ENCODE data around the gene APOD.

The APOD gene

DNA sequence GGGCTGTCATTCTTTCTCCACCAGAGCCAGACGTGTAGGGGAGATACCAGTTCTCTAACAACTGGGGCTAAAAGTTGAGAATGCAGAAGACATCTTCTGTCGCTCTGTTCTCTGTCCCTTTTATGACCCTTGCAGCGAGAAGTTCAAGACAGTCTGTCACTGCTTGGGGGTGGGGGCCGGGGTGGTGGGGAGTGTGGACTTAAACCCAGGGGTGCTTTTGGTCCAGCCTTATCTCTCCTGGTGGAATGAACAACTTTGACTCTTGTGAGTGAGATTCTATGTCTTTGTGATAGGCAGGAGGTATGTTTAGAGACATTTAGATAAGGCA, 767 bp upstream of the APOD start:
- no peak for DNase-seq

GRCh38 chr3:195582947-195583346, 793 bp downstream of the APOD start:
- DNase-seq, result no peak

GRCh38 chr3:195580744-195581443, 2.8 kb downstream of the APOD start:
- DNase-seq, result no peak

DNA sequence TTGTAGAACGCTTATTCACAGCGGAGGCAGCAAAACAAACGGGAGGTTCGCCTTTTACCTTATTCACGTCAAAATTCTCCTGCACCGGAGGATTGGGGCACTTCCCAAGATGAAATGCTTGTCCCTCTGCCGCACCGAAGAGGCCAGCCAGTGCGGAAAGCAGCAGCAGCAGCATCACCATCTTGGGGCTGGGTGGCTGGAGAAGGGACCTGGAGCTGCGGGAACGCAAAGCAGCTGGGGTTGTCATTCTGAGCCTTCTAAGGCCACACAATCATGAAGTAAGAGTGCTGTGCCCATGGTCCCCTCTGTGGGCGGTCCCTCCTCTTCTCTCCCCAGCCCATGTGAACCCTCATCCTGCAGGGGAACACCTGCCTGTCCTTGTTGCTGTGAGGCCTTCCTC, 4.5 kb downstream of the APOD start:
- DNase-seq, result no peak

- DNase-seq, result no peak
Observed at GRCh38 chr3:195578565-195578964, 5.2 kb downstream of the APOD start.

DNA sequence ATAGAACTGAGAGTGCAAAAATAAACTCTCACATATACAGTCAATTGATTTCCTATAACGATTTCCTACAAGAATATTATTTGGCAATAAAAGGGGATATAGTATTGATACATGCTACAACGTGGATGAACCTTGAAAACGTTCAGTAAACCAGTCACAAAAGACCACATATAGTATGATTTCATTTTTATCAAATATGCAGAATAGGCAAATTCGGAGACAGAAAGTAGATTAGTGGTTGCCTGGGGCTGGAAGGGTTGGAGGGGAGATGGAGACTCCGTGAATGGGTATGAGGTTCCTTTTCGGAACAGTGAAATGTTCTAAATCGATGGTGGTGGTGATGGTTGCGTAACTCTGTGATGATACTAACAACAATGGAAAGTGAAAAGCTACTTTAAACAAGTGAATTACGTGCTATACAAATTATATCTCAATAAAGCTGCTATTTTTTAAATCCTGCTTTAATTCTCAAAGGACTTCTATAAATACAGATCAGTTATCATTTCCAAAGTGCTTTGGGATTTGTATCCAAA, 6.0 kb downstream of the APOD start:
- no peak for DNase-seq

DNA sequence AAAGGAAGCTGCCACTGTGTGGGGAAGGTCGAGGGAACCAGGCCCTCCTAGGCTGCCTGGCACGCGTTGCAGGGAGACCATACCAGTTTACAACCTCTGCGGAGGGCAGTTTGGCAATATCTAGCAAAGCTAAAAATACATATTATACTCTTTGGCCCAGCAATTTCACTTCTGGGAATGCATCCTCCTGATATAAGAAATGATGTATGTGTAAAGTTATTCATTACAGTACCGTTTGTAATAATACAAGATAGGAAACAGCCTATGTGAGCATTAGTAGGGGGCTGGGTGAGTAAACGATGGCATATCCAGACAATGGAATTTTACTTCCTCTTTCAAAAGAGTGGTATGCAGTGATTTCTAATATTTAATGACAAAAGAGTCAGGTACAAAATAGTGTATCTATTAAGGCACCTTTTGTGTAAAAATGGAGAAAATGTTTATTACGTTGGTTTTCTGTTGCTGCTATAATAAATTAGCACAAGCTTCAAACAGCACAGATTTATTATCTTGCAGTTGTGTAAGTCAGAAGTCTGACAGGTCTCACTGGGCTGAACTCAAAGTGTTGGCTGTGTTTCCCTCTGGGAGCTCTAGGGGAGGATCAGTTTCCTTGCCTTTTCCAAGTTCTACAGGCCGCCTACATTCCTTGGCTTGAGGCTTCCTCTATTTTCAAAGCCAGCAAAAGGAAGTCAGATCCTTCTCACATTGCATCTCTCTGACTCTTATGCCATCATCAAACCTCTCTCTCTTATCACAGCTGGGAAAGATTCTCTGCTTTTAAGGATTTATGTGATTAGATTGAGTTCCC, 9.0 kb downstream of the APOD start:
- no peak for DNase-seq

DNA sequence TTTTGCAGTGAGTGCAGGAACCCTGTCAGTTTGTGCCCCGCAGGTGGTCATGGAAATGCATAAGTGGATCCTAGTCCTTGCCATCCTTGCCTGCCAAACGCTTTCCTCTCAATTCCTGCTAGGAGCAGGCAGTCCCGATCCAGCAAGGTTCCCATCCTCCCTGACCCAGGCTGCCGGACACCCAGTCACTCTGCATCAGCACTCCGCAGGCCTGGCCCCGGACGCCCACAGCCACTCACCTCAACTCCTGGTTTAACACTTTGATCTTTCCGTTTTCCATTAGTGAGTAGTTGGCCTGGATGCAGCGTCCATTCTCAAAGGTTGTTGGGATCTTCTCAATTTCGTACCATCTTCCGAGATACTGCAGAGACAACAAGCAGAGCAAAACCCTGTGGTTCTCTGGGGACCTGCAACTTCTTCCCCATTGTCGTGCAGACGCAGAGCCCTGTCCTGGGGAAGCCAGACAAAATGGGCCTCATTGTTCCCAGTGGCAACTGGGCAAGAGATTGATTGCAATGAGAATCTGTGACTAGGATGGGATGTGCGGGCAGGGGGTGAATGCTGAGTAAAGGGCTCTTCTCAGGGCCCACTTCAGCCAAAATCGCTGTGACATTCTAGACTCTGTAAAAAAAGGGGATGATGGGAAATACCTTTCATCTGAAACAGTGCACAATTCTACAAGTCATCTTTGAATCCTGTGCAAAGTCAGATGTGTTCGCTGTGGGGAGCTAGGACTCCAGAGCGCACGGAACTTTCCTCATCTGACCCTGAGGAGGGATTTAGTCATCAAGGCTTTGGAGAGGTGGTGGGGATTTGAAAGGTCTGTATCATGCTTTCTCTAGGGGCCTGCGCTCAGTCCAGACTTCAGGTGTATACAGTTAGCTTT, 9.9 kb downstream of the APOD start:
- no peak for DNase-seq

DNA sequence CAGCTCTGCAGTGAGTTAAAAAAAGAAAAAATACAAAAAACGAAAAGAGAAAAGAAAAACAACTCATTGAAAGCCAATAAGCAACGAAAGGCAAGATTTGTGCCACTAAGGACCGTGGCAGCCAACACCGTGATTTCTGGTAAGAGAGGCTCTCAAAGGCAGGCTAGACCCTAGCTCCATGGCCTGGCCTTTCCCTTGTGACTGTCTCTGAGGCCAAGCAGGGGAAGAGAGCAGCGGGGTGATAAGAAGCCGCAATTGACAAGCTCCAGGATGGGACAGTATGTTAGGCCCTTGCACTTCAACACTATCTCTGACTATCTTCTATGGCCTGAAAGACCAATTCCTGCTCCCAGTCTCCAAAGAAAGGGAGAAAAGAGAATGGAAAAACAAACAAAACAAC, 12.4 kb downstream of the APOD start:
- DNase-seq, result no peak

DNA sequence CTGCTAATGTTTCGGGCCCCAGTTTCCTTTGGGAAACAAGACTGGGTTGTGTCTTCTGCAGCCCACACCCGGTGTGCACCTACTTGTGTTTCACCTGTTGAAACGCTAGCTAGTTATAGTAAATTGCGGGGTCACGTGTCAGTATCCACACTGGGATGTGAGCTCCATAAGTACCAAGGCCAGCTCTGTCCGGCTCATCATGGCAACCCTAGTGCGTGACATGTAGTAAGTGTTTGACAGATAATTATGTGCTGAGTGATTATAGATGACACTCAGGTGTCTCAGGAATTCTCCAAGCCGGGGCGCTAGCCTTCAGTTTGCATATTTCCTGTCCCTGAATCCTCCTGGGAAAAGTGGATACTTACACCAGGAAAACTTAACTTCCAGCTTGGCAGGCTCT, 12.8 kb downstream of the APOD start:
- no peak for DNase-seq

DNA sequence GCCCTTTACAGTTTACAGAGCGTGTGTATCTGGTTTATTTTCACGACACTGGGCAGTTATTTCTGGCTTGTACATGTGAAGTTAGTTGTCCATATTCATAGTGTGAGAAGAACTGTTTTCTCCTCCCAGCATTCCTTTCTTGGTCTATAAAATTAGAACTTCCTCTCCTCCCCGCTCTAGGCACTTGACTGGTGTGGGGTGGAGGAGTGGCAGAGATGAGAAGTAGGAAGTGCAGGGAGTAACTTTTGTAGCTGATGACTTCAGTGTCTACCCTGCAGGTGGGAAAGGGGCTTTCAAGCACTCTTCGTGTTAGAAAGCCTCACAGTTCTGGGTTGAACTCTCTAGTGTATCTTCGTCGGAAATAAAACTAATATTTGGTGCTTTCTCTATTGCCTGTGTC, 13.4 kb downstream of the APOD start:
- no peak for DNase-seq

GRCh38 chr3:195568630-195569029, 15.1 kb downstream of the APOD start:
- no peak for DNase-seq

GRCh38 chr3:195566797-195567196, 16.9 kb downstream of the APOD start:
- DNase-seq, result no peak

- no peak for DNase-seq
Observed at GRCh38 chr3:195565716-195566115, 18.0 kb downstream of the APOD start.

- no peak for DNase-seq
Observed at GRCh38 chr3:195563317-195563716, 20.4 kb downstream of the APOD start.

- no peak for DNase-seq
Observed at GRCh38 chr3:195559723-195560409, 23.9 kb downstream of the APOD start.

DNA sequence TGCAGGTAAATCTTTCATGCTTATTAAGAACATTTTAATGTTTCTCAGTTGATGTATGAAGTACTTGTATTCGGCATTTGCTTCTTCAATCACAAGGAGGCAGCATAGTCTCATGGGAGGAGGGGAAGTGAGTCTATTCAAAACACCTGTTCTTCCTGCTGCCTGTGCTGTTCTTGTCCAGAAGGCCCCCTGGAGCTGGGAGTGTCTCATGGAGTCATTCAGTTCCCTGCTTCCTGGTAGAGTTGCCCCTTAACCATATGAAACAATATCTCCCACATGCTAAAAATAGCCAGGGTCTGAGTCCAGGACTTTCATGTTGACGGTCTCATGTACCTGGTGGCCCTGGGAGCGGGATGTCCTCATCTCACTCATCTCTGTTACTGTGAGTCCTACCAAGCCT, 25.1 kb downstream of the APOD start:
- no peak for DNase-seq

DNA sequence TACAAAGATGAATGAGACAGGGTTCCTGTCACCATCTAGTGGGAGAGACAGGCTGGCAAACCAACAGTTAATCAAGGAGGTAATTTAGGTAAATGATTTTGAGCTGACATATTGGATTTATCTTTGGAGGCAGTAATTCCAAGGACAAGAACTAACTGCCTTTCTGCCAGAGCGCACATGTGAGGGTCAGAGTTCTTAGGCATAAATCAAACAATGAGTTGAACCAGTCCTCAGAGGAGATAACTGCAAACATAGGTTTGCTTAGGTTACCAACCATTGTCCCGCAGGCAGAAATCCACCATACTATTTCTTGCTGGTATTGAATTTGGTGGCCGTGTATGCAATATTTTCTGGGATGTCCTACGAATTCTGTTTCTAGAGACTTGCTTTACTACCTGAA, 26.4 kb downstream of the APOD start:
- no peak for DNase-seq

DNA sequence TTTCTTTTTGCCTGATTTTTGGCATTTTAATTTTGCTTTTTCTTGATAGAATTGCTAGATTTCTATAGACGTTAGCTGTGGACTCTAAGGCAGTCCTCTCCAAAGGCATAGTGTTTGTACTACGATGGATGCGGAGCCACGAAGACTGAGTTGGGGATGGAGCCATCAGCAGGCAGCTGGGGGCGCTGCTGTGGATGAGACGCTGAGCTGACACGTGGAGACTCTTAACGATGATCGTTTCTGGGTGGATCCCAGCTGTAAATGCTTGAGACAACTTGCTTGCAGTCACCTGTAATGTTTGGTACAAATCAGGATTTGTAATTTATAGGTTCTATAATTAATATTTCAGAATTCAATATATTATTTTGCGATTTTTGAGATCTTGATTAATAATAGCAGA, 27.4 kb downstream of the APOD start:
- no peak for DNase-seq

DNA sequence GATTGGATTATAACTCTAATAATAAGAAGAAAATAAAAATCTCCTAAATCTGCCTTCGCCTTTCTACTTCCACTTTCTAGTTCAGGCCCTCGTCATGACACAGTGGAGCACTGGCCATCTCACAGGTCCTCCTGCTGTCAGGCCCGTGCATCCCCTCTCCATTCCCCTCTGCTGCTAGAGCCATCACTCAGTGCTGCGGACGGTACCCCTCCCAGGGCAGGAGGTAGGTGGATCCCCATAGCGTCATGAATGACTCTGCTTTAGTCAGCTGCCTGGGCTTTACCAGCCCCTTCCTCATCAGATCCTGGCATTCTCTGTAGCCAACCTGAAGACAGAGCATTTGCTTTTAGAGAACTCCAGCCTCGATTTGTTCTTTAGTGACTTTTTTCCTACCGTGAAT, 28.6 kb downstream of the APOD start:
- DNase-seq, result no peak

DNA sequence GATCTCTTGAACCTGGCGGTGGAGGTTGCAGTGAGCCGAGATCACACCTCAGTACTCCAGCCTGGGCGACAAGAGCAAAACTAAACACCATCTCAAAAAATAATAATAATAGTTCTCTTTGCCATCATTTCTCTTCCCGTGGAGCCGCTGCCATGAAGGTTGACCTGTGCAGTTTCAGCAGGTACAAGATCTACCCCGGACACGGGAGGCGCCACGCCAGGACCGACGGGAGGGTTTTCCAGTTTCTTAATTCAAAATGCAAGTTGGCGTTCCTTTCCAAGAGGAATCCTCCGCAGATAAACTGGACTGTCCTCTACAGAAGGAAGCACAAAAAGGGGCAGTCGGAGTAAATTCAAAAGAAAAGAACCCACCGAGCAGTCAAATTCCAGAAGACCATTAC, 29.3 kb downstream of the APOD start:
- no peak for DNase-seq

GRCh38 chr3:195553268-195553667, 30.5 kb downstream of the APOD start:
- no peak for DNase-seq

All from stimulated activated CD4-positive, alpha-beta T cell treated with anti-CD3 and anti-CD28 coated beads, Interleukin-2, amount 100 ng/mL, for 48 hours (primary cell).